ENCODE measurements around the gene STYXL1. TPM values are rescaled to one million over a fixed set of nuclear protein-coding genes. Genes with fewer than 3 reads are reported as not detected.
A peak's percentile ranks its signal among the peaks of the same experiment; 100 is the strongest.
"Not testable (repeated sequence)": the region's sequence is repeated elsewhere in the genome, so short reads cannot be mapped to it uniquely, and the experiment has no call there.

Gene STYXL1
- 10 to 100 TPM; 42.6 to 43.6 TPM for total RNA-seq

DNA sequence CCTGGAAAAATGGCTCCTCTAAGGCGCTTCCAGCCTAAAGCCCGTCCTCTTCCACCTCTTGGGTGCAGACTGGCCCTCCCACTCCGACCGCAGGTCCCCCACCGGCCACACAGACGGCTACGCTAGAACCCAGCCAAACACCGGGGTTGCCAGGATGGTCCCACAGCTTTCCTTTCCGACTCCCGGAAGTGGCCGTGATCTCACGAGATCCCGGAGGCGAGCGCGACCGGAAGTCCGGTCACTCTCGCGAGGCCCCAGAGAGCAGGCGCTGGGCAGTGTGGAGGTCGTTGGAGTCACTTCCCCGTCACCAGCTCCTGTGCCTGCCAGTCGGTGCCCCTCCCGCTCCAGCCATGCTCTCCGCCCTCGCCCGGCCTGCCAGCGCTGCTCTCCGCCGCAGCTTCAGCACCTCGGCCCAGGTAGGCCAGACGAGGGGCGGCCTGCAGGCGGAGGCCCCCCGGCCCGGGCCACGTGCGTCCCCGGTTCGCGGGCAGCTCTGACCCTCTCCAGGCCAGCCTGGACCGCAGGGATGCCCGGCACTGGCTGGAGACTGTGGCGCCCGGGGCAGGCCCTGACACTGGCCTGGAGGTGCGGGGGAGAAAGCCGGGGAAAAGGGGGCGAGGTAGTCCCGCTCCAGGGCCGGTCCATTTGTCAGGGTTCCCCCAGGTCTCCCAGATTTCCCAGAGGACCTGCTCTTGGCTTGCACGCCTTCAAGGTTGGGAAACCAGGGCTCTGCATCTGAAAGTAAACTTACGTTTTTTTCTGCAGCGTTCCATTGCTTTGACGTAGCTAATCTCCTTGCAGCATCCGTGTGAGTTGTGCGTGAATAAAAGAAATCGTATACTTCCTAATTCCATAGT is at the start of gene STYXL1, which contains the start of gene MDH2:
TSS of gene STYXL1 (minus strand) at position 190 of the 857 bp plus-strand sequence. CDS start 17,477 bp downstream, outside the sequence.
TSS of gene MDH2 (plus strand) at position 296 of the 857 bp plus-strand sequence. CDS start at position 351, 55 bp downstream.
- DNase-seq = peak; percentile 96
- H3K36me3 Mint-ChIP-seq = peaks cover 30% of the 10 kb centered on the region
- H3K27ac Mint-ChIP-seq = peak within 1 kb of the TSS; percentile 96
- ATAC-seq = peak; percentile 92
- H3K4me1 Mint-ChIP-seq = peaks cover 53% of the 10 kb centered on the region
- peak within 1 kb of the TSS; percentile 99 for H3K4me3 Mint-ChIP-seq
- CTCF ChIA-PET = interaction anchor here (0.9 to 1.6 kb wide), 5 partner anchors 28 to 266 kb away, joined by 3 to 8 read pairs (median 3); no protein-coding TSS in a partner anchor
- no peaks in the 10 kb centered on the region for H3K27me3 Mint-ChIP-seq
- no peaks in the 10 kb centered on the region for H3K9me3 Mint-ChIP-seq (ENCODE audit: low read depth)

DNA sequence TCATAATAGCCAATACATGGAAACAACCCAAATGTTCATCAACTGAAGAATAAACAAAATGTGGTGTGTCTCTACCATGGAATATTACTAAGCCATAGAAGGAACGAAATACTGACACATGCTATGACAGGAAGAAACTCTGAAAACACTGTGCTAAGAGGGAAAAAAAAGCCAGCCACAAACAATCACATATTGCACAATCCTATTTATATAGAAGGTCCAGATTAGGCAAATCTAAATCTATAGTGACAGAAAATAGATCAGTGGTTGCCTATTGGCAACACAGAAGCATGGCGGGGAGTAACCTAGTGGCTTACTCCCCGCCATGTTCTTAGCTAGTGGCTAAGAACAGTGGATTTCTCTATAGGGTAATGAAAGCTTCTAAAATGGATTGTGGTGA is 48.1 kb upstream of the STYXL1 start:
- Mint-ChIP-seq H3K27me3 (peaks cover 27% of the 10 kb centered on the region), H3K27ac (no peak overlapping the region), H3K4me3 (no peak overlapping the region), H3K4me1 (no peaks in the 10 kb centered on the region), H3K9me3 (ENCODE audit: low read depth) (no peaks in the 10 kb centered on the region), H3K36me3 (no peaks in the 10 kb centered on the region)
- DNase-seq (no peak), ATAC-seq (no peak)
- CTCF ChIA-PET = no interaction called here

DNA sequence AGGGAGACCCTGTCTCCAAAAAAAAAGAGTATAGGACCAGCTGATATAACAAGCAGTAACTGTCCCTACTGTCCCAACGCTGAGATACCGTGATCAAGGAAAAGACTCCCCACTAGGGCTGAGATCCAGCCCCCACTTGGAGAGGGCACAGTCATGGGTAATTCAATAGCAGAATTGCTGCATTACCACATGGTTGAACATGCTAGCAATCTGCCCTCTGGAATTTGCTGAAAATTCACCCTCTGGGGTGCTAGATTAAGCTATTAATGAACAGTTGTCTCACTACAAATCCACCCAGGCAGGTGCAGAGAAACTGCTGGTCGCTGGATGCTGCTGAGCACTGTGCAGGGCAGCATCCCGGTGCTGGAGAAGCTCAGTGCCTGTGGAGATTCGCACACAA is 46.5 kb upstream of the STYXL1 start:
- peaks cover 27% of the 10 kb centered on the region for H3K27me3 Mint-ChIP-seq
- CTCF ChIA-PET = not testable (repeated sequence)

GRCh38 chr7:76093531-76093930 is 45.7 kb upstream of the STYXL1 start:
- peaks cover 24% of the 10 kb centered on the region for H3K27me3 Mint-ChIP-seq
- DNase-seq; H3K27ac Mint-ChIP-seq; H3K4me3 Mint-ChIP-seq; CTCF ChIA-PET; ATAC-seq; H3K36me3 Mint-ChIP-seq; H3K4me1 Mint-ChIP-seq; H3K9me3 Mint-ChIP-seq (ENCODE audit: low read depth): not testable (repeated sequence)

More for the DNA sequence above, 46.5 kb upstream of the STYXL1 start:
- not testable (repeated sequence) for H3K9me3 Mint-ChIP-seq (ENCODE audit: low read depth); H3K36me3 Mint-ChIP-seq; ATAC-seq; DNase-seq; H3K4me1 Mint-ChIP-seq; H3K27ac Mint-ChIP-seq; H3K4me3 Mint-ChIP-seq

DNA sequence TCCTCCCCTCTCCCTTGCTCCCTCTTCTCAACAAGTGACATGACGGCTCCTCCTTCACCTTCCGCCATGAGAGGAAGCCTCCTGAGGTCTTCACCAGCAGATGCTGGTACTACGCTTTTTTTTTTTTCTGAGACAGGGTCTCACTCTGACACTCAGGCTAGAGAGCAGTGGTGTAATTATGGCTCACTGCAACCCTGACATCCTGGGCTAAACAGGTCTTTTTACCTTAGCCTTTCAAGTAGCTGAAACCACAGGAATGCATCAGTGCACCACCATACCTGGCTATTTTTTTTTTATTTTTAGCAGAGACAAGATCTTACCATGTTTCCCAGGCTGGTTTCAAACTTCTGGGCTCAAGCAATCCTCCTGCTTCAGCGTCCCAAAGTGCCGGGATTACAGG is 43.7 kb upstream of the STYXL1 start:
- Mint-ChIP-seq H3K9me3 (ENCODE audit: low read depth) (no peaks in the 10 kb centered on the region), H3K36me3 (no peaks in the 10 kb centered on the region), H3K27me3 (peaks cover 11% of the 10 kb centered on the region), H3K4me3 (no peak overlapping the region), H3K4me1 (no peaks in the 10 kb centered on the region), H3K27ac (no peak overlapping the region)
- CTCF ChIA-PET = no interaction called here
- ATAC-seq (no peak), DNase-seq (no peak)

GRCh38 chr7:76089865-76090475 is 42.2 kb upstream of the STYXL1 start:
- H3K27ac Mint-ChIP-seq = no peak overlapping the region
- no peak for DNase-seq
- CTCF ChIA-PET = no interaction called here

DNA sequence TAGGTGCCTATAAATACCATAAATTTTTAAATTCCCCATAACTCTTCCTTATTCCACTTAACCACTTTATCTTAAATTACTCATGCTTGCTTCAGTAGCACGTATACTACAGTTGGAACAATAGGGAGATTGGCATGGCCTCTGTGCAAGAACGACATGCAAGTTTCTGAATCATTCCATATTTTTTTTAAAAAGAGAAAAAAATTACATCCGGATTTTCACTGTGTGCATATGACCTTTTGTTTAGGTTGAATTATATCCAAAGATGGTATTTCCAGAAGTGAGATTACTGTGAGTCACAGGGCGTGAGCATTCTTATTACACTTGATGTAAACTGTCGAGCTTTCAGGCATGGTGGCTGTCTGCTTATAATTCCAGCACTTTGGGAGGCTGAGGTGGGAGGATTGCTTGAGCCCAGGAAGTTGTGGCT is 39.6 kb upstream of the STYXL1 start:
- H3K4me1 Mint-ChIP-seq; DNase-seq; CTCF ChIA-PET; H3K27me3 Mint-ChIP-seq; H3K36me3 Mint-ChIP-seq; ATAC-seq; H3K27ac Mint-ChIP-seq; H3K9me3 Mint-ChIP-seq (ENCODE audit: low read depth); H3K4me3 Mint-ChIP-seq: not testable (repeated sequence)

More at GRCh38 chr7:76089865-76090475, 42.2 kb upstream of the STYXL1 start:
- Mint-ChIP-seq H3K4me3 (no peak overlapping the region), H3K36me3 (no peaks in the 10 kb centered on the region), H3K4me1 (no peaks in the 10 kb centered on the region), H3K9me3 (ENCODE audit: low read depth) (no peaks in the 10 kb centered on the region), H3K27me3 (peaks cover 2% of the 10 kb centered on the region)
- no peak for ATAC-seq

DNA sequence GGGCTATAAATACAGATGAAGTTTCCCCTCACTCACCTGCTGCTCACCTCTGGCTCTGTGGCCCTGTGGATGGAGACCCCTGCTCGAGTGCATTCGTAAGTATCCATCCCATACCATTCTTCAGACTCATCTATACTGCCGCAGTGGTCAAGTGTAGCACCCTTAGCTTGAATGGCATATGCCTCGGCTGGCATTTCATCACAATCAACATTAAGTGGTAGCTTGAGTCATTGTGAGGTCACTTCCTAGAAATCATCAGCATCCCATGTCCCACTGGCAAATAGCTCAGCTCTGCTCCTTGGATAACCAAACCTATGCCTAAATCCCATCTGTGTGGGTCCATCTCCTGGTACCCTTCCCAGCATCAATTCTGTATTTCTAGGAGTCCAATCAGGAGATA is 38.3 kb upstream of the STYXL1 start:
- Mint-ChIP-seq H3K36me3 (no peaks in the 10 kb centered on the region), H3K27me3 (peaks cover 19% of the 10 kb centered on the region), H3K4me3 (no peak overlapping the region), H3K27ac (no peak overlapping the region), H3K9me3 (ENCODE audit: low read depth) (no peaks in the 10 kb centered on the region), H3K4me1 (no peaks in the 10 kb centered on the region)
- DNase-seq (no peak), ATAC-seq (no peak)
- CTCF ChIA-PET = interaction anchor here (0.6 kb wide), 1 partner anchor 49 kb away, joined by 3 read pairs; no protein-coding TSS in a partner anchor

DNA sequence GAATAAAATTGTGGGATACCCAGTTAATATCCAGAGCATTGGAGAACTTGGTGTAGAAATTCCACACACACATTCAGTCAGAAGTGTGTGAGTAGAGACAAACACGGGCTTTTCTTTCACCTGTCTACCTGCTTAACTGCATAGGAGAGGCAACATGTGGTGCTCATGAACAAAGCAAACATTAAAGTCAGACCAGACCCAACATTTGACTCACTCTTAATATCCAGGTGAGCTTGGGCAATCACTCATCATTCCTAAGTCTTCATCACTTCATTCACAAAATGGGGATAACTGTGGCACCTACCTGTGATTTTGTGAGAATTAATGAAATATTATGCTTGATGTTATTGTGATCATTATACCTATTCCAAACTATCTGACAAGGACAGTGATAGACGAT is 36.3 kb upstream of the STYXL1 start:
- H3K27me3 Mint-ChIP-seq = peaks cover 19% of the 10 kb centered on the region
- H3K4me3 Mint-ChIP-seq; H3K36me3 Mint-ChIP-seq; DNase-seq; H3K4me1 Mint-ChIP-seq; H3K27ac Mint-ChIP-seq; CTCF ChIA-PET; H3K9me3 Mint-ChIP-seq (ENCODE audit: low read depth); ATAC-seq: not testable (repeated sequence)

GRCh38 chr7:76080204-76080603 is 32.4 kb upstream of the STYXL1 start:
- CTCF ChIA-PET = no interaction called here
- peaks cover 14% of the 10 kb centered on the region for H3K4me1 Mint-ChIP-seq
- no peak for ATAC-seq
- H3K27ac Mint-ChIP-seq = no peak overlapping the region
- H3K9me3 Mint-ChIP-seq (ENCODE audit: low read depth) = no peaks in the 10 kb centered on the region
- H3K36me3 Mint-ChIP-seq = no peaks in the 10 kb centered on the region
- H3K4me3 Mint-ChIP-seq = no peak overlapping the region
- peaks cover 19% of the 10 kb centered on the region for H3K27me3 Mint-ChIP-seq
- no peak for DNase-seq

- H3K27ac Mint-ChIP-seq = no peak overlapping the region
- CTCF ChIA-PET = no interaction called here
- no peaks in the 10 kb centered on the region for H3K36me3 Mint-ChIP-seq
- H3K4me1 Mint-ChIP-seq = peaks cover 14% of the 10 kb centered on the region
- H3K9me3 Mint-ChIP-seq (ENCODE audit: low read depth) = no peaks in the 10 kb centered on the region
- H3K4me3 Mint-ChIP-seq = no peak overlapping the region
- no peak for ATAC-seq
- peaks cover 11% of the 10 kb centered on the region for H3K27me3 Mint-ChIP-seq
- no peak for DNase-seq
These were observed 29.6 kb upstream of the STYXL1 start for GRCh38 chr7:76077435-76077834.

DNA sequence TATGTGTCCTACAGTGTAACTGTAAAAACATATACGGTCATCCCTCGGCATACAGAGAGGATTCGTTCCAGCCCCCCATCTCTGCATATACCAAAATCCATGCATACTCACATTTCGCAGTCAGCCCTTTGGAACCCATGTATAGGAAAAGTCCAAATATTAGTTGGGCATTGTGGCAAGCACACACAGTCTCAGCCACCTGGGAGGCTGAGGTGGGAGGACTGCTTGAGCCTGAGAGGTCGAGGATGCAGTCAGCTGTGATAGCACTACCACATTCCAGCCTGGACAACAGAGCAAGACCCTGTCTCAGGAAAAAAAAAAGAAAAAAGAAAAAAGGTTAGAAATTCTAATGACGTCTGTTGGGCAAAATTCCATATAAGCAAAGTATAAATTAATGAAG is 29.2 kb upstream of the STYXL1 start:
- H3K27me3 Mint-ChIP-seq = peaks cover 6% of the 10 kb centered on the region
- H3K9me3 Mint-ChIP-seq (ENCODE audit: low read depth) = no peaks in the 10 kb centered on the region
- no peak overlapping the region for H3K4me3 Mint-ChIP-seq
- no peak for DNase-seq
- no peaks in the 10 kb centered on the region for H3K36me3 Mint-ChIP-seq
- no peak for ATAC-seq
- no peak overlapping the region for H3K27ac Mint-ChIP-seq
- peaks cover 14% of the 10 kb centered on the region for H3K4me1 Mint-ChIP-seq
- CTCF ChIA-PET = no interaction called here

DNA sequence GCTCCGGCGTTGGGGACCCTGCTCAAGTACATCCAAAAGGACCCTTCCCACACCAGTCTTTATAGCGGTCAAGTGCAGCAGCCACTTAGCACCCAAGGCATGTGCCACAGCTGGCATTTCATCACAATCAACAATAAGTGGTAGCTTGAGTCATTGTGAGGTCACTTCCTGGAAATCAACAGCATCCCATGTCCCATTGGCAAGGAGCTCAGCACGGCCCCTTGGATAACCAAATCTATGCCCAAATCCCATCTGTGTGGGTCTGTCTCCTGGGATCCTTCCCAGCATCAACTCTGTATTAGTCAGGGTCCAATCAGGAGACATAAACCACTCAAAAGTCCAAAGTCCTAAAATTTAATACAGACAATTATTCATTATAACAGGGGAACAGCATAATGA is 27.2 kb upstream of the STYXL1 start:
- no peak overlapping the region for H3K27ac Mint-ChIP-seq
- CTCF ChIA-PET = no interaction called here
- H3K9me3 Mint-ChIP-seq (ENCODE audit: low read depth) = no peaks in the 10 kb centered on the region
- H3K27me3 Mint-ChIP-seq = no peaks in the 10 kb centered on the region
- no peak overlapping the region for H3K4me3 Mint-ChIP-seq
- DNase-seq (no peak), ATAC-seq (no peak)
- no peaks in the 10 kb centered on the region for H3K36me3 Mint-ChIP-seq
- H3K4me1 Mint-ChIP-seq = peaks cover 14% of the 10 kb centered on the region

Data from activated CD8-positive, alpha-beta memory T cell treated with anti-CD3 and anti-CD28 coated beads, Interleukin-2, amount 10 ng/mL, durations not matched to agents 7 days and 5 days (primary cell).